ENCODE data around the gene ELK1.

DNA sequence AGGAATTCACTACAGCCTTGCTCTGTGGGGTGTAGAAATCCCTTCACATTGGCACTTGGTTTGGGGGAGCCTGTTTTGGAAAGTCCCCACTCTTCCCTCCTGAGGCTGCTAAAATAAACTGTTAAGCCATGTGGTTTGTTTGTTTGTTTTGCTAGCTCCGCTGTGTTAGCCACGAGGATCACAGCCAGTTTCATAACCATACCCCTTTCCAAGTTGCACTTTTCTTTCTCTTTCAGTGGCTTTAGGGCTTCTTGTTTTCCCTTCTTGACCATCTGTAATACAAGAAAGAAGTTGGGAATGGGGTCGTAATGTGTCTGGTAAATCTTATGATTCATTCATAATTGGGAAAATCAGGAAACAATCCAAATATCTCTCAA, 33.5 kb upstream of the ELK1 start:
- TF ChIP-seq CTCF (IDR thresholded peaks at IDR 0.05; ENCODE audit: insufficient read depth, low read length) (no peak), GABPA (IDR thresholded peaks at IDR 0.05; ENCODE audit: low read depth) (no peak)
- TF ChIP-seq, protein P1, sequence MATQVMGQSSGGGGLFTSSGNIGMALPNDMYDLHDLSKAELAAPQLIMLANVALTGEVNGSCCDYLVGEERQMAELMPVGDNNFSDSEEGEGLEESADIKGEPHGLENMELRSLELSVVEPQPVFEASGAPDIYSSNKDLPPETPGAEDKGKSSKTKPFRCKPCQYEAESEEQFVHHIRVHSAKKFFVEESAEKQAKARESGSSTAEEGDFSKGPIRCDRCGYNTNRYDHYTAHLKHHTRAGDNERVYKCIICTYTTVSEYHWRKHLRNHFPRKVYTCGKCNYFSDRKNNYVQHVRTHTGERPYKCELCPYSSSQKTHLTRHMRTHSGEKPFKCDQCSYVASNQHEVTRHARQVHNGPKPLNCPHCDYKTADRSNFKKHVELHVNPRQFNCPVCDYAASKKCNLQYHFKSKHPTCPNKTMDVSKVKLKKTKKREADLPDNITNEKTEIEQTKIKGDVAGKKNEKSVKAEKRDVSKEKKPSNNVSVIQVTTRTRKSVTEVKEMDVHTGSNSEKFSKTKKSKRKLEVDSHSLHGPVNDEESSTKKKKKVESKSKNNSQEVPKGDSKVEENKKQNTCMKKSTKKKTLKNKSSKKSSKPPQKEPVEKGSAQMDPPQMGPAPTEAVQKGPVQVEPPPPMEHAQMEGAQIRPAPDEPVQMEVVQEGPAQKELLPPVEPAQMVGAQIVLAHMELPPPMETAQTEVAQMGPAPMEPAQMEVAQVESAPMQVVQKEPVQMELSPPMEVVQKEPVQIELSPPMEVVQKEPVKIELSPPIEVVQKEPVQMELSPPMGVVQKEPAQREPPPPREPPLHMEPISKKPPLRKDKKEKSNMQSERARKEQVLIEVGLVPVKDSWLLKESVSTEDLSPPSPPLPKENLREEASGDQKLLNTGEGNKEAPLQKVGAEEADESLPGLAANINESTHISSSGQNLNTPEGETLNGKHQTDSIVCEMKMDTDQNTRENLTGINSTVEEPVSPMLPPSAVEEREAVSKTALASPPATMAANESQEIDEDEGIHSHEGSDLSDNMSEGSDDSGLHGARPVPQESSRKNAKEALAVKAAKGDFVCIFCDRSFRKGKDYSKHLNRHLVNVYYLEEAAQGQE (IDR thresholded peaks at IDR 0.05; ENCODE audit: insufficient replicate concordance, low read depth), result no peak

Measured in HL-60 (cell line).